HEK293 (cell line): ENCODE measurements around the gene PRSS22.

Experiments
- CTCF ChIP-seq: fragments of 450-650 bp; formaldehyde crosslinking; IDR thresholded peaks from 2 replicates; pipeline ENCODE4 v1.5.1; 2016; ENCODE audit warnings: missing biosample characterization, missing genetic modification characterization
- GLIS2 ChIP-seq: fragments of 450-650 bp; formaldehyde crosslinking; IDR thresholded peaks from 2 replicates; pipeline ENCODE4 v1.5.1; 2016; ENCODE audit warnings: missing biosample characterization, missing genetic modification characterization
- HOXC10 ChIP-seq: sonication (generic); formaldehyde crosslinking; IDR thresholded peaks from 2 replicates; pipeline ENCODE4 v1.8.1; 2023; ENCODE audit warnings: mild to moderate bottlenecking, missing genetic modification reagents
- MZF1 ChIP-seq: fragments of 450-650 bp; formaldehyde crosslinking; IDR thresholded peaks from 2 replicates; pipeline ENCODE4 v1.5.1; 2017; ENCODE audit warnings: missing biosample characterization, missing genetic modification characterization, borderline replicate concordance
- PRDM10 ChIP-seq: fragments of 450-650 bp; formaldehyde crosslinking; IDR thresholded peaks from 2 replicates; pipeline ENCODE4 v1.5.1; 2016; ENCODE audit warnings: missing biosample characterization, missing genetic modification characterization
- PRDM2 ChIP-seq: fragments of 450-650 bp; formaldehyde crosslinking; IDR thresholded peaks from 2 replicates; pipeline ENCODE4 v1.5.1; 2016; ENCODE audit warnings: missing biosample characterization, missing genetic modification characterization, borderline replicate concordance
- REPIN1 ChIP-seq: fragments of 450-650 bp; formaldehyde crosslinking; IDR thresholded peaks from 2 replicates; pipeline ENCODE4 v1.5.1; 2017; ENCODE audit warnings: missing biosample characterization, missing genetic modification characterization, low read depth
- ZBTB10 ChIP-seq: fragments of 450-650 bp; formaldehyde crosslinking; IDR thresholded peaks from 2 replicates; pipeline ENCODE4 v1.5.1; 2016; ENCODE audit warnings: missing biosample characterization, missing genetic modification characterization
- ZBTB17 ChIP-seq: fragments of 450-650 bp; formaldehyde crosslinking; IDR thresholded peaks from 2 replicates; pipeline ENCODE4 v1.5.1; 2016; ENCODE audit warnings: missing biosample characterization, missing genetic modification characterization
- ZBTB20 ChIP-seq: fragments of 450-650 bp; formaldehyde crosslinking; IDR thresholded peaks from 2 replicates; pipeline ENCODE4 v1.5.1; 2016; ENCODE audit warnings: missing biosample characterization, missing genetic modification characterization
- ZBTB48 ChIP-seq: fragments of 450-650 bp; formaldehyde crosslinking; IDR thresholded peaks from 2 replicates; pipeline ENCODE4 v1.5.1; 2016; ENCODE audit warnings: missing biosample characterization, missing genetic modification characterization
- ZBTB8A ChIP-seq: fragments of 450-650 bp; formaldehyde crosslinking; IDR thresholded peaks from 2 replicates; pipeline ENCODE4 v1.5.1; 2016; ENCODE audit warnings: missing biosample characterization, missing genetic modification characterization
- ZFP37 ChIP-seq: fragments of 450-650 bp; formaldehyde crosslinking; IDR thresholded peaks from 2 replicates; pipeline ENCODE4 v1.5.1; 2016; ENCODE audit warnings: missing biosample characterization, missing genetic modification characterization
- ZNF26 ChIP-seq: fragments of 450-650 bp; formaldehyde crosslinking; IDR thresholded peaks from 2 replicates; pipeline ENCODE4 v1.5.1; 2016; ENCODE audit warnings: missing biosample characterization, missing genetic modification characterization
- ZNF341 ChIP-seq: fragments of 450-650 bp; formaldehyde crosslinking; IDR thresholded peaks from 2 replicates; pipeline ENCODE4; 2016; ENCODE audit warnings: low read depth, missing biosample characterization, missing genetic modification characterization
- ZNF398 ChIP-seq: fragments of 450-650 bp; formaldehyde crosslinking; IDR thresholded peaks from 2 replicates; pipeline ENCODE4 v1.5.1; 2017; ENCODE audit warnings: missing biosample characterization, missing genetic modification characterization
- ZSCAN18 ChIP-seq: fragments of 450-650 bp; formaldehyde crosslinking; IDR thresholded peaks from 2 replicates; pipeline ENCODE4 v1.5.1; 2016; ENCODE audit warnings: missing biosample characterization, missing genetic modification characterization
- ZXDB ChIP-seq: fragments of 450-650 bp; formaldehyde crosslinking; IDR thresholded peaks from 2 replicates; pipeline ENCODE4 v1.5.1; 2016; ENCODE audit warnings: missing biosample characterization, missing genetic modification characterization

The PRSS22 gene

GRCh38 chr16:2881783-2882649 lies 24.0 kb upstream of the PRSS22 start (continued):
- TF ChIP-seq REPIN1 (tag by site-specific recombination) (no peak), ZBTB20 (tag by site-specific recombination) (peak; percentile 96), MZF1 (tag by site-specific recombination) (no peak), ZBTB8A (tag by site-specific recombination) (peak; percentile 73), ZSCAN18 (tag by site-specific recombination) (no peak), GLIS2 (tag by site-specific recombination) (peak; percentile 89), ZNF26 (tag by site-specific recombination) (no peak), ZBTB17 (tag by site-specific recombination) (peak; percentile 50), PRDM10 (tag by site-specific recombination) (peak; percentile 96), ZXDB (0 out of 2 replicates have a peak, but pooled peaks have one; percentile 13), ZNF341 (0 out of 2 replicates have a peak, but pooled peaks have one; percentile 35), ZBTB10 (tag by site-specific recombination) (peak; percentile 37; the same call in 1 of the 2 replicates), ZBTB48 (tag by site-specific recombination) (0 out of 2 replicates have a peak, but pooled peaks have one; percentile 30), CTCF (tag by site-specific recombination) (no peak), ZNF398 (tag by site-specific recombination) (0 out of 2 replicates have a peak, but pooled peaks have one; percentile 26), PRDM2 (tag by site-specific recombination) (no peak), HOXC10 (no peak), ZFP37 (tag by site-specific recombination) (peak; percentile 19; the same call in 1 of the 2 replicates)
